Smooth muscle cell (in vitro differentiated cells): Measurements from ENCODE around the gene PLCB1. TPM values are rescaled to one million over a fixed set of nuclear protein-coding genes. Genes with fewer than 3 reads are reported as not detected.

Experiments
- DNase-seq: peaks from one replicate; lab custom pipeline; 2025; ENCODE audit not compliant: unreplicated experiment; lab: John Stamatoyannopoulos, UW
- H2AFZ ChIP-seq: fragments of 200-600 bp; sonication (generic); 2 replicates; pipeline ENCODE4 v1.6.0; 2016; ENCODE audit warnings: antibody characterized with exemption, low read depth, mild to moderate bottlenecking
- H3F3A ChIP-seq: fragments of 200-600 bp; sonication (generic); 2 replicates; pipeline ENCODE4 v1.6.0; 2017; ENCODE audit warnings: antibody characterized with exemption, low read depth
- H3K27ac ChIP-seq: fragments of 200-600 bp; sonication (generic); 2 replicates; pipeline ENCODE4 v1.5.1; 2016; ENCODE audit warnings: low read depth, mild to moderate bottlenecking
- H3K27me3 ChIP-seq: fragments of 200-600 bp; sonication (generic); 2 replicates; pipeline ENCODE4 v1.6.1; 2016; ENCODE audit warnings: low read depth, mild to moderate bottlenecking
- H3K36me3 ChIP-seq: fragments of 200-600 bp; sonication (generic); 2 replicates; pipeline ENCODE4 v1.5.1; 2016; ENCODE audit warnings: low read depth
- H3K4me1 ChIP-seq: fragments of 200-600 bp; sonication (generic); 2 replicates; pipeline ENCODE4 v1.5.1; 2016; ENCODE audit warnings: low read depth
- H3K4me2 ChIP-seq: fragments of 200-600 bp; sonication (generic); 2 replicates; pipeline ENCODE4 v1.6.0; 2016; ENCODE audit warnings: mild to moderate bottlenecking
- H3K4me3 ChIP-seq: fragments of 200-600 bp; sonication (generic); 2 replicates; pipeline ENCODE4 v1.5.1; 2016; ENCODE audit warnings: mild to moderate bottlenecking
- H3K79me2 ChIP-seq: fragments of 200-600 bp; sonication (generic); 2 replicates; pipeline ENCODE4 v1.6.0; 2016; ENCODE audit warnings: low read depth, mild to moderate bottlenecking
- H3K9ac ChIP-seq: fragments of 200-600 bp; sonication (generic); 2 replicates; pipeline ENCODE4 v1.6.0; 2016; ENCODE audit warnings: low read depth
- H3K9me3 ChIP-seq: fragments of 200-600 bp; sonication (generic); replicated peaks from 2 replicates; pipeline ENCODE4 v1.5.1; 2016; ENCODE audit warnings: low read depth
- H4K20me1 ChIP-seq: fragments of 200-600 bp; sonication (generic); 2 replicates; pipeline ENCODE4 v1.6.0; 2016; ENCODE audit warnings: low read depth
- CTCF ChIP-seq: fragments of 200-600 bp; sonication (generic); IDR thresholded peaks from 2 replicates; pipeline ENCODE4 v1.5.1; 2017; ENCODE audit warnings: borderline replicate concordance, mild to moderate bottlenecking, antibody characterized with exemption; ENCODE audit not compliant: insufficient read depth, poor library complexity, severe bottlenecking
- WGBS: methylation state at CpG from one replicate; pipeline ENCODE4 v1.1.7; 2016; ENCODE audit warnings: low lambda C conversion rate; 5-methylcytosine and 5-hydroxymethylcytosine counted together
- polyA plus RNA-seq: library from polyadenylated mRNA; unstranded; fragments of >200 nt; fragmentation: Nextera tagmentation; extraction: Ambion mirVana; gene quantifications from 2 replicates; pipeline ENCODE4 v1.2.1, GENCODE V29; 2016
- total RNA-seq: library from RNA; depleted of rRNA; stranded (reverse); fragments of >200 nt; gene quantifications from 2 replicates; pipeline ENCODE4 v1.2.3, GENCODE V29; 2014

The PLCB1 gene
- total and polyA plus RNA-seq, 2 experiments from 2014 or later = 4.7 to 25.3 TPM

DNA sequence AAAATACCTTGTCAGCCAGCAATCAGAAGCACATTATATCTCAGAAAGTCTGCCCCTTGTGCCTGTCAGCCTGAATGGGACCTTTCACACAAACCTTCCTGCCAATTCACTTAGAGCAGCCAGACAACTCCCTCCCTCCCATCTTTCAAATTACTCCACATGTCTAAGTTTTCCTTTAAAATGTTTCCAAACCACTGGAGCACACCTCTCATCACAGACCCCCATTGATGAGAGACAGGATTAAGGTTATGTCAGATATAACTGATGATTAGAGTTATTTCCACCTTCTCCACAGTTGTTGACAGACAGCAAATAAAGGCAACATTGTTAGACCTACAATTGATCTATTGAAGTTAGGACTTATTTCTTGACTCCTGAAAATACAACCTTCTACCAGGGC, 408.4 kb downstream of the PLCB1 start:
- Histone ChIP-seq H3K9me3 (no peaks in the 10 kb centered on the region), H3K36me3 (no peaks in the 10 kb centered on the region), H3K27ac (no peak overlapping the region), H3K27me3 (no peaks in the 10 kb centered on the region), H3K4me3 (no peak overlapping the region), H3K79me2 (no peaks in the 10 kb centered on the region), H4K20me1 (no peaks in the 10 kb centered on the region), H2AFZ (no peak overlapping the region), H3K4me1 (no peaks in the 10 kb centered on the region), H3F3A (no peaks in the 10 kb centered on the region), H3K4me2 (no peak overlapping the region), H3K9ac (no peak overlapping the region)
- TF ChIP-seq CTCF = no peak
- no peak for DNase-seq

GRCh38 chr20:8542110-8542486, 410.0 kb downstream of the PLCB1 start:
- Histone ChIP-seq H3K36me3 (no peaks in the 10 kb centered on the region), H3K4me3 (no peak overlapping the region), H3K4me2 (no peak overlapping the region), H2AFZ (no peak overlapping the region), H3K27ac (no peak overlapping the region), H3K9me3 (no peaks in the 10 kb centered on the region), H3K27me3 (no peaks in the 10 kb centered on the region), H3K9ac (no peak overlapping the region), H3F3A (no peaks in the 10 kb centered on the region), H4K20me1 (no peaks in the 10 kb centered on the region), H3K4me1 (no peaks in the 10 kb centered on the region), H3K79me2 (no peaks in the 10 kb centered on the region)
- 91% methylated on average over 9 of the region's 9 CpGs for WGBS
- DNase-seq = no peak
- TF ChIP-seq CTCF = no peak

DNA sequence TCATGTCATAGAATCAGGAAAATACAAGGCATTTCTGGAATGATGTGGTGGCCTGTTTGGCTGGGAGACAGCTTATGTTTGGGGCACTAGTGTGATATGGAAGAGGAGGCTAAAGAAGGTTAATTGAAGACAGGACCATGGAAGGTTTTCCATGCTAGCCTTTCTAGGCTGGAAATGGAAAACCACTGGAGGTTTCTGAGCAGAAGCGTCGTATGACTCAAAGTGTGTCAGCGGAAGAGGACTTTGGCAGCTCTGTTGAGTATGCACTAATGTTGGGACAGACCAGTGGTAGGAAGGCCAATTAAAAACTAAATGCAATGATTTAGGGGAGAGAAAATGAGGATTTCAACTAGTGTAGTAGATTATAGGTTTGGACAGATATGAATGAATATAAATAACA, 413.1 kb downstream of the PLCB1 start:
- H3K9me3 ChIP-seq = no peaks in the 10 kb centered on the region
- H3F3A ChIP-seq = no peaks in the 10 kb centered on the region
- no peaks in the 10 kb centered on the region for H3K4me1 ChIP-seq
- no peak for TF ChIP-seq CTCF
- no peak overlapping the region for H3K27ac ChIP-seq
- no peaks in the 10 kb centered on the region for H3K79me2 ChIP-seq
- H4K20me1 ChIP-seq = no peaks in the 10 kb centered on the region
- no peak overlapping the region for H2AFZ ChIP-seq
- WGBS = 77% methylated on average over 3 of the region's 3 CpGs
- H3K36me3 ChIP-seq = no peaks in the 10 kb centered on the region
- H3K4me3 ChIP-seq = no peak overlapping the region
- no peak for DNase-seq
- H3K4me2 ChIP-seq = no peak overlapping the region
- H3K9ac ChIP-seq = no peak overlapping the region
- H3K27me3 ChIP-seq = no peaks in the 10 kb centered on the region

DNA sequence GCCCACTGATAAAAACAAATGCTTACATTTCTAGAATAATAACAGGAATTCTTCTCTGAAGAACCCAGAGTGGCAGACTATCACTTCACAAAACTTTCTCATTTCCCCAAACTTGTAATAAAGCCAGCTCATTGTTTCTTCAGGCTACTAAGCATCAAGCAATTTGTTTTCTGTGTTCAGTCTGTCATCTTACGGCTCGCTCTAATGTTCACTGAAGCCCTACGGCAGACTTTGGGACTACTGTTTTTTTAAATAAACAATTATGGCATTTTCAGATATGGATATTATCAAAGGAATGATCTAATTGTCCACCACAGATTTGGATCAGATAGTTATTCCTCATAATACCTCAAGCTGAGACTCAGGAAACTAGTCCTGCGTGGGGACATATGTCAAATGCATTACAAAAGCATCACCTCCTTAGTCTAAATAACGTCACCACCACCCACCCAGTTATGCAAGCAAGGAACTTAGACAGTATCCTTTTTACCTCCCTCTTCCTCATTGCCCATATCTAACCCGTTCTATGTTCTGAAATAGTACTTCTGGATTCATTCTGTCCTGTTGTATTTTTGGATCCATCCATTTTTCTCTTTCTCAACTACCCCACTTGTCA, 415.1 kb downstream of the PLCB1 start:
- Histone ChIP-seq H3K27me3 (no peaks in the 10 kb centered on the region), H3K4me2 (no peak overlapping the region), H3F3A (no peaks in the 10 kb centered on the region), H3K27ac (no peak overlapping the region), H2AFZ (no peak overlapping the region), H3K36me3 (no peaks in the 10 kb centered on the region), H3K4me1 (no peaks in the 10 kb centered on the region), H3K79me2 (no peaks in the 10 kb centered on the region), H4K20me1 (no peaks in the 10 kb centered on the region), H3K4me3 (no peak overlapping the region), H3K9ac (no peak overlapping the region), H3K9me3 (no peaks in the 10 kb centered on the region)
- DNase-seq = no peak
- 83% methylated on average over 6 of the region's 6 CpGs for WGBS
- TF ChIP-seq CTCF = no peak
